Rectal smooth muscle tissue (tissue), 1 donor: ENCODE results near the gene ADCY2.

Experiments used
- H3K27ac ChIP-seq: one replicate; pipeline ENCODE4 v1.7.0; 2013; ENCODE audit warnings: low read depth, low read length, inconsistent platforms
- H3K27me3 ChIP-seq: one replicate; pipeline ENCODE4 v1.7.0; 2013; ENCODE audit warnings: low read length; ENCODE audit not compliant: control insufficient read depth, insufficient read depth
- H3K36me3 ChIP-seq: one replicate; pipeline ENCODE4 v1.7.0; 2013; ENCODE audit warnings: low read length; ENCODE audit not compliant: control insufficient read depth, insufficient read depth
- H3K4me1 ChIP-seq: one replicate; pipeline ENCODE4 v1.7.0; 2013; ENCODE audit warnings: low read length; ENCODE audit not compliant: control insufficient read depth, insufficient read depth
- H3K4me3 ChIP-seq: one replicate; pipeline ENCODE4 v1.7.0; 2013; ENCODE audit warnings: low read length
- H3K9ac ChIP-seq: one replicate; pipeline ENCODE4 v1.7.0; 2013; ENCODE audit warnings: low read length

Gene ADCY2

GRCh38 chr5:7705261-7705660, 309.3 kb downstream of the ADCY2 start:
- Histone ChIP-seq H3K27me3 (no peaks in the 10 kb centered on the region), H3K9ac (no peak overlapping the region), H3K36me3 (no peaks in the 10 kb centered on the region), H3K27ac (no peak overlapping the region), H3K4me1 (no peaks in the 10 kb centered on the region), H3K4me3 (no peak overlapping the region)

DNA sequence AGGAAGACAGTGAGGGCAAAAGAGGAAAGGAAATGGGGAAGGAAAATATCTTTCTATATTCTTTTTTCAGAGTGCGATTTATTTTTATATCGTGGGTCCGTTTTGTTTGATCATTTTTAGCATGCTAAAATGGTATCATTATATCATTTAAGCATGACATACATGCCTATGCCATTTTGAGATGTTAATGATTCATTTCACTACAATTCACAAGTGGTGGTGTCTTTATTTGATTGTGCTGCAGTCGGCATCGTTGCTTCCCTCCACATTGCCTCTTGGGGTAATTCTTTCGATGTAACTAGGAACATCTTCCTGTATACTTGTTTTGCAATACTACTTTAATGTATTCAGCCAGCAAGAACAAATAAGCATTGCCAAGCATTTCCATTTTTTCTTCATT, 309.8 kb downstream of the ADCY2 start:
- H3K9ac ChIP-seq, result no peak overlapping the region
- H3K4me1 ChIP-seq, result no peaks in the 10 kb centered on the region
- no peaks in the 10 kb centered on the region for H3K27me3 ChIP-seq
- no peaks in the 10 kb centered on the region for H3K36me3 ChIP-seq
- no peak overlapping the region for H3K27ac ChIP-seq
- no peak overlapping the region for H3K4me3 ChIP-seq

- no peaks in the 10 kb centered on the region for H3K36me3 ChIP-seq
- H3K4me1 ChIP-seq, result no peaks in the 10 kb centered on the region
- no peak overlapping the region for H3K9ac ChIP-seq
- H3K27ac ChIP-seq, result no peak overlapping the region
- no peaks in the 10 kb centered on the region for H3K27me3 ChIP-seq
- H3K4me3 ChIP-seq, result no peak overlapping the region
These were observed 310.3 kb downstream of the ADCY2 start for GRCh38 chr5:7706256-7706655.

DNA sequence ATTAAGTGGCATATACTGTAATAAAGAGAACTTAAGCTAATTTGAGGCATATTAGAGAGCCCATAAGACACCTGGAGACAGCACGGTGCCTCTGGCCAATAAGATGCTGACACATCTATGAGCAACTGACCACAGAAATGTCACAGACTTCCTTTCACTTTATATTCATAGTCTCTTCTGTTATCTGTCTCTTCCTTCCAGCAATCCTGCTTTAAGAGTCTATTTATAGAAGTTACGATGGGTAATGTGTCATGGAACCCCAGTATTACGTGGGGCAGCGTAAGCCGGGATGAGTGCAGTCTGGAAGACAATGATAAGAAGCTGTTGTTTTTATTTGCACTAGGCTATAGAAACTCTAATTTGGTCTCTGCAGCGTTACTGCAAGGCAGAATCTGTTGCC, 318.2 kb downstream of the ADCY2 start:
- Histone ChIP-seq H3K4me3 (no peak overlapping the region), H3K4me1 (no peaks in the 10 kb centered on the region), H3K27ac (no peak overlapping the region), H3K27me3 (no peaks in the 10 kb centered on the region), H3K36me3 (no peaks in the 10 kb centered on the region), H3K9ac (no peak overlapping the region)

DNA sequence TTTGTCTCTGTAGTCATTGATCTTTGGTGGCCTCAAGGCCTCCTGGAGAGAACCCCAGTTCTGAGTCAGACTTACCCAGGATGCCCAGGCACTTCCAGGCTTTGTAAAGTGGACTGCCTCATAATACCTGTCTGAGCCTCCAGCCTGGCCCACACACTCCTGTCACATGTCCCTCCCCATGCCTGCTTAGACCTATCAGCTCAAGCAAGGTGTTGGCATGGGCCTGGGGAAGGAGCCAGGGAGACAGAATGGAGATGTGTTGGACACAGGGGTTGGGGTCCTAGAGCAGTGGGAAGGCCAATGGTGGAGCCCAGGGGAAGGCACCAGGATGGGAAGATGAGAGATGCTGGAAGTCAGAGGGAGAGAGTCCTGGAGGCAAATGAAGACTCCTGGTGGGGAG, 318.8 kb downstream of the ADCY2 start:
- no peaks in the 10 kb centered on the region for H3K36me3 ChIP-seq
- H3K9ac ChIP-seq, result no peak overlapping the region
- no peaks in the 10 kb centered on the region for H3K4me1 ChIP-seq
- no peak overlapping the region for H3K27ac ChIP-seq
- H3K4me3 ChIP-seq, result no peak overlapping the region
- no peaks in the 10 kb centered on the region for H3K27me3 ChIP-seq

DNA sequence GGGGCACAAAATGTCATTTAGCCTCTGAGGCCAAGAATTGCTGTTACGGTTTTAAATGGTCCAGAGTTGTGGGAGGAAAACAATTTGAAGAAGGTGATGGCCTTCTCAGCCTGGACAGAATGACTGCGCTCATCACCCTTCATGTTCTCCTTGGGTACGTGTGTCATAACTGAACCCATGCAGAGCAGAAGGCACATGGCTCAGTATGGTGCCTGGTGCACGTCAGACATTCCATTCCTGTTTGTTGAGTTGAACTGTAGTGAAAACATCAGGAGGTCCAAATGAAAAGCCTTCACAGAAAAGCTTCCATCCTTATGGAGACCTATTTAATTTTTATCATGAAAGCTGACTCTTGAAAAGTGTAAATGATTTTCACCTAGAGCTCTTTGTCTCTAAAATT, 321.8 kb downstream of the ADCY2 start:
- no peaks in the 10 kb centered on the region for H3K36me3 ChIP-seq
- no peak overlapping the region for H3K9ac ChIP-seq
- no peak overlapping the region for H3K27ac ChIP-seq

DNA sequence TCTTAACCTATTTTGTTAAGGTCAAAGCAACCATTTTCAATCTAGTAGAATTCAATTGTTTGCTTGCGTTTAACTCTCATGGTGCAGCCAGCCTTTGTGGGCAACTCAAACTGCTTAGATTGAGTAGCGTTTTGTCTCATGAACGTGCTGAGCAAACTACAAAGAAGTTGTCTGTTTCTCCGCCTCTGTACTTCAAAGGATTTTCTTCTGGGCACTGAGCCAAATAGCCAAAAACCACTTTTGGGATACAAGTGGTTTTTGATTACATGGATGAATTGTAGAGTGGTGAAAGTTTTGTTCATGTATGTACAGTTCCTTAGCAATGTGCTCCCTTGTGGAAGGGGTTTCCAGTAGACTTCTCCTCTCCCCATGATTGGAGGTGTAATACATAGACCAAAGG, 332.1 kb downstream of the ADCY2 start:
- no peak overlapping the region for H3K4me3 ChIP-seq
- no peak overlapping the region for H3K27ac ChIP-seq
- no peaks in the 10 kb centered on the region for H3K4me1 ChIP-seq
- no peaks in the 10 kb centered on the region for H3K27me3 ChIP-seq
- no peaks in the 10 kb centered on the region for H3K36me3 ChIP-seq
- no peak overlapping the region for H3K9ac ChIP-seq

More for the DNA sequence above, 321.8 kb downstream of the ADCY2 start:
- H3K4me3 ChIP-seq, result no peak overlapping the region
- no peaks in the 10 kb centered on the region for H3K4me1 ChIP-seq
- H3K27me3 ChIP-seq, result no peaks in the 10 kb centered on the region

DNA sequence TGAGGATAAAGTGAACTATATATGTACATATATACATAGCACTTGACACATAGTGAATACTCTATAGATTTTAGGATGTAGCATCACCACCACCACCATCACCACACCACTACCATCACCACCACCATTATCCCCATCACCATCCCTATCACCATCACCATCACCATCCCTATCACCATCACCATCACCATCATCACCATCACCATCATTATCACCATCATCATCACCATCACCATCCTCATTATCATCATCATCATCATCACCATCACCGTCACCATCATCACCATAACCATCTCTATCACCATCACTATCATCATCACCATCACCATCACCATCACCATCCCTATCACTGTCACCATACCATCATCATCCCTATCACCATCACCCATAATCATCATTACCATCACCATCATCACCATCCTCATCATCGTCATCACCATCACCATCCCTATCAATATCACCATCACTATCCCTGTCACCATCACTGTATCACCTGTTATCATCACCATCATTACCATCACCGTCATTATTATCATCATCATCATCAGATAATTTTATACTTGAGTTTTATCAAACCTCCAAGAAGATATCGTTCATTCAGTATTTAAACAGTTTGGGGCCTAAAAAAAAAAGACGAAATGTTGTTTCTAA, 345.6 kb downstream of the ADCY2 start:
- no peaks in the 10 kb centered on the region for H3K27me3 ChIP-seq
- H3K4me1 ChIP-seq, result no peaks in the 10 kb centered on the region
- no peaks in the 10 kb centered on the region for H3K36me3 ChIP-seq
- no peak overlapping the region for H3K9ac ChIP-seq
- H3K27ac ChIP-seq, result no peak overlapping the region
- H3K4me3 ChIP-seq, result no peak overlapping the region

DNA sequence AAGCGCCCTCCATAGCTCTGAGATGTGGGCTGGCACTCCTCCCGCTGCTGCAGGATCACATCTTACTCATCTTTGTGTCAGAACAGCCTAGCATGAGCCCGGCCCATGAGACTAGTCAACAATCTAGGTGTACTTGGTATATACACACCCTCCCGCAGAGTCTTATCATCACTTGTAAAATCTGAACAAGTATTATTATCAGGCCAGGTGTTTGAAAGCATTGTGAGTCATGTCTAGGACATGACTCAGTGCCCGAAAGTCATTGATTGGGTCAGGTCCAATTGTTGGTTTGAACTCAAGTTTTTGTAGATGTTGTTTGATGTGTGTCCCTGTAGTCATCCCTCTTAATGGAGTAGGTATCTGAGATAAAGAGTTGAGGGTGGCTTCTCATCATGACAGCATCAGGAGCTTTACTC, 346.3 kb downstream of the ADCY2 start:
- H3K27me3 ChIP-seq, result no peaks in the 10 kb centered on the region
- no peaks in the 10 kb centered on the region for H3K4me1 ChIP-seq
- no peak overlapping the region for H3K27ac ChIP-seq

DNA sequence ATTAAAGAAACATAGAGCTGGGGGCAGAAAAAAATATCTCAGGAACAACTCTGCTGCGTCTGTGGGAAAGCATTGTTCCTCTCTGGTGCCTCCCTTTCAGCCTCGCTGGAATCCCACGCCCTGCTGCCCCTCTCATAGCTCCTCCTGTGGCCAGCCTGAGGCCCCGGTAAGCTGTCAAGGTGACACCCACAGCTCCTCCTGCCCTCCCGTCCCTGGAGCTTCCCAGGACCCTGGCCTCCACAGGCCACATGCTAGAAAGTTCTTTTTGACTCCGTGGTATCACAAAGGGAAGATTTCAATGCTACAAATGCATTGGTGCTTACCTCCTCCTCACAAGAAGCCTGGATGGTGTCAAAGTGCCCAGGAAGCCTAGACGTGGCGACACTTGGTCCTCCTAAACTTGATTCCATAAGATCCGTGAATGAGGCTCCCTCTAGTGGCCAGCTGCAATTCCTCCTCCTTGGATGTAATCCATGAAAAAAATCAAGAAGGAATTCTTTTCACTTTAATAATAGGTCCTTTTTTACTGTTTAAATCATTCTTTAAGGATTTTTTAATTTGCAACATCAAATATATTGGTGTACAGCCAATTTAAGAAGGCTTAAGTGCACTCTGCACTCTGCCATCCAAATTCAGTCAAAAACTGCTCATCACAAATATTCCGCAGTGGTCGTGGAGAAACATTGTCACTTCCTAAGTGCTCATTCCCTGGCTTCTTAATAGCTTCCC, 350.1 kb downstream of the ADCY2 start:
- no peaks in the 10 kb centered on the region for H3K4me1 ChIP-seq
- no peaks in the 10 kb centered on the region for H3K36me3 ChIP-seq
- no peak overlapping the region for H3K9ac ChIP-seq
- H3K4me3 ChIP-seq, result no peak overlapping the region
- no peaks in the 10 kb centered on the region for H3K27me3 ChIP-seq
- no peak overlapping the region for H3K27ac ChIP-seq

More for the DNA sequence above, 346.3 kb downstream of the ADCY2 start:
- no peaks in the 10 kb centered on the region for H3K36me3 ChIP-seq
- H3K9ac ChIP-seq, result no peak overlapping the region
- no peak overlapping the region for H3K4me3 ChIP-seq

- Histone ChIP-seq H3K4me3 (no peak overlapping the region), H3K4me1 (no peaks in the 10 kb centered on the region), H3K36me3 (no peaks in the 10 kb centered on the region), H3K9ac (no peak overlapping the region), H3K27me3 (no peaks in the 10 kb centered on the region), H3K27ac (no peak overlapping the region)
These were observed 351.8 kb downstream of the ADCY2 start for GRCh38 chr5:7747728-7748127.

- H3K4me3 ChIP-seq, result no peak overlapping the region
- H3K27ac ChIP-seq, result no peak overlapping the region
- no peaks in the 10 kb centered on the region for H3K36me3 ChIP-seq
- H3K27me3 ChIP-seq, result no peaks in the 10 kb centered on the region
- no peak overlapping the region for H3K9ac ChIP-seq
- H3K4me1 ChIP-seq, result no peaks in the 10 kb centered on the region
These were observed 353.7 kb downstream of the ADCY2 start for GRCh38 chr5:7749626-7750025.

DNA sequence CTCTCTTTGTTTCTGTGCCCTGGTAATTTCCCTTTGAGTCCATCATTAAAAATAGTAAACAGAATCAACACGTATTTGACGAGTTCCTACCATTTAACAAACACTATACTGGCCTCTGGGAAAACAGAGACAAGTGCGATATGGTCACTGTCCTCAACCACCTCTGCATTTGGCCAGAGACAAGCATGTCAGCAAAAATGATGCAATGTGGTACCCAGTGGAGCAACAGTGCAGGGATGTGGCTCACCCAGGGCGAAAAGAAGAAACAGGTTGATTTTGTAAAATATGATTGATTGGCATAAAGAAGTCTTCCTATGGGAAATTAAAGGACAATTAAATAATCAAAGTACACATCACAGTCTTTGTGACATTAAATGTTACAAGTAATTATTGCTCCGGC, 355.9 kb downstream of the ADCY2 start:
- Histone ChIP-seq H3K4me1 (no peaks in the 10 kb centered on the region), H3K36me3 (no peaks in the 10 kb centered on the region), H3K27me3 (no peaks in the 10 kb centered on the region), H3K9ac (no peak overlapping the region), H3K4me3 (no peak overlapping the region), H3K27ac (no peak overlapping the region)
